GM12878 (cell line): ENCODE results near the gene NUB1. TPM values are rescaled to one million over a fixed set of nuclear protein-coding genes. Genes with fewer than 3 reads are reported as not detected.

Experiments used
- ATAC-seq: fragments of 200-7000 bp; cut with Tn5 transposase; 3 replicates; pipeline ENCODE4 v1.9.1; 2020; ENCODE audit warnings: mild to moderate bottlenecking, moderate library complexity
- BruUV-seq: library from RNA; stranded (reverse); fragments of 400-500 nt; replicated peaks from 2 replicates; lab custom pipeline; 2021; lab: Mats Ljungman, UMichigan
- CTCF ChIA-PET: fragments of 300-600 bp; sonication (Branson Sonifier 250); formaldehyde crosslinking; extraction: SDS; loops from one replicate; lab custom pipeline; 2021; ENCODE audit warnings: inconsistent platforms; lab: Yijun Ruan, JAX
- POLR2A ChIA-PET: fragments of 350-600 bp; formaldehyde crosslinking; extraction: SDS; loops from one replicate; lab custom pipeline; 2021; ENCODE audit warnings: inconsistent platforms; lab: Charles Lee
- RAD21 ChIA-PET: fragments of 300-600 bp; sonication (Branson Sonifier 250); formaldehyde crosslinking; loops from one replicate; lab custom pipeline; 2023; ENCODE audit warnings: antibody characterized with exemption; ENCODE audit not compliant: unreplicated experiment; lab: Charles Lee
- SMC1A ChIA-PET: fragments of 300-600 bp; sonication (Branson Sonifier 250); formaldehyde crosslinking; loops from one replicate; lab custom pipeline; 2023; ENCODE audit not compliant: unreplicated experiment, uncharacterized antibody; lab: Charles Lee
- DNase-seq: peaks from one replicate; pipeline ENCODE4 v3.0.0-alpha.2; 2011; ENCODE audit warnings: low read depth, low spot score
- FAIRE-seq: peaks from 3 replicates; lab custom pipeline; 2011; peaks lifted over from hg19 to GRCh38; lab: Jason Lieb, UNC
- H2AFZ ChIP-seq: 2 replicates; pipeline ENCODE4 v1.6.0; 2011; ENCODE audit warnings: low read depth, low read length, control low read depth; ENCODE audit not compliant: control insufficient read depth
- H3K27ac ChIP-seq: 2 replicates; pipeline ENCODE4 v1.5.1; 2011; ENCODE audit warnings: control low read depth; ENCODE audit not compliant: control insufficient read depth, insufficient read depth
- H3K27me3 ChIP-seq, 2 experiments: replicated peaks in 1 of 2; 2 replicates each; pipeline versions ENCODE4 v1.6.0 to v1.6.1; 2011; ENCODE audit warnings: low read length in 1 of 2; ENCODE audit not compliant: control insufficient read depth in 2 of 2, insufficient read depth in 2 of 2
- H3K36me3 ChIP-seq, 2 experiments: 2 replicates each; pipeline ENCODE4 v1.5.1; 2011; ENCODE audit warnings: low read length in 1 of 2; ENCODE audit not compliant: control insufficient read depth in 2 of 2, insufficient read depth in 2 of 2
- H3K4me1 ChIP-seq: 2 replicates; pipeline ENCODE4 v1.6.1; 2011; ENCODE audit warnings: mild to moderate bottlenecking, low read length, moderate library complexity, mixed read lengths; ENCODE audit not compliant: control insufficient read depth, insufficient read depth
- H3K4me2 ChIP-seq: 2 replicates; pipeline ENCODE4 v1.6.0; 2011; ENCODE audit warnings: control low read depth; ENCODE audit not compliant: control insufficient read depth, insufficient read depth
- H3K4me3 ChIP-seq: fragments of 200-600 bp; sonication (generic); 2 replicates; pipeline ENCODE4 v1.5.1; 2016
- H3K79me2 ChIP-seq: 2 replicates; pipeline ENCODE4 v1.6.0; 2011; ENCODE audit warnings: low read length; ENCODE audit not compliant: control insufficient read depth, insufficient read depth
- H3K9ac ChIP-seq: 2 replicates; pipeline ENCODE4 v1.8.0; 2011; ENCODE audit warnings: low read length, control low read depth, mixed read lengths; ENCODE audit not compliant: control insufficient read depth, insufficient read depth
- H3K9me3 ChIP-seq: replicated peaks from 3 replicates; pipeline ENCODE4 v1.5.1; 2011; ENCODE audit warnings: mild to moderate bottlenecking, low read length; ENCODE audit not compliant: control insufficient read depth, insufficient read depth
- H4K20me1 ChIP-seq: 2 replicates; pipeline ENCODE4 v1.6.0; 2011; ENCODE audit not compliant: control insufficient read depth, insufficient read depth
- BCL3 ChIP-seq: IDR thresholded peaks from 2 replicates; pipeline ENCODE4 v1.6.1; 2011; ENCODE audit warnings: borderline replicate concordance, low read depth, mild to moderate bottlenecking, moderate library complexity, low read length; ENCODE audit not compliant: insufficient read depth, poor library complexity, severe bottlenecking
- CEBPZ ChIP-seq: fragments of 150-350 bp; IDR thresholded peaks from 2 replicates; pipeline ENCODE4 v1.6.1; 2016; ENCODE audit warnings: low read depth, low read length
- HDAC6 ChIP-seq: fragments of 200-600 bp; sonication (generic); IDR thresholded peaks from one replicate; pipeline ENCODE4 v1.8.0; 2017; ENCODE audit warnings: antibody characterized with exemption; ENCODE audit not compliant: unreplicated experiment
- IRF4 ChIP-seq: IDR thresholded peaks from 2 replicates; pipeline ENCODE4 v1.6.1; 2011; ENCODE audit warnings: low read depth, low read length
- MTA2 ChIP-seq: fragments of 450-650 bp; IDR thresholded peaks from 2 replicates; pipeline ENCODE4 v1.6.1; 2016; ENCODE audit warnings: low read depth, mild to moderate bottlenecking, moderate library complexity
- NFYB ChIP-seq: IDR thresholded peaks from 2 replicates; pipeline ENCODE4 v1.6.1; 2011; ENCODE audit warnings: low read depth, mild to moderate bottlenecking, low read length, improper control_type of control experiment, moderate library complexity; ENCODE audit not compliant: insufficient read depth
- NR2C1 ChIP-seq: fragments of 450-650 bp; IDR thresholded peaks from 2 replicates; pipeline ENCODE4 v1.6.1; 2017; ENCODE audit warnings: antibody characterized with exemption, mild to moderate bottlenecking, moderate library complexity
- NR2F1 ChIP-seq: fragments of 450-650 bp; conservative IDR thresholded peaks from 2 replicates; pipeline ENCODE4 v1.6.1; 2017; ENCODE audit warnings: mild to moderate bottlenecking
- POLR2AphosphoS5 ChIP-seq: IDR thresholded peaks from 2 replicates; pipeline ENCODE4 v1.6.1; 2011; ENCODE audit warnings: mild to moderate bottlenecking, low read length, inconsistent platforms
- POU2F2 ChIP-seq: IDR thresholded peaks from 3 replicates; pipeline ENCODE4 v1.6.1; 2011; ENCODE audit warnings: low read depth, mild to moderate bottlenecking, low read length, borderline replicate concordance
- SUZ12 ChIP-seq: fragments of 200-600 bp; sonication (generic); IDR thresholded peaks from one replicate; pipeline ENCODE4 v1.6.1; 2018; ENCODE audit warnings: antibody characterized with exemption, mild to moderate bottlenecking; ENCODE audit not compliant: unreplicated experiment
- YBX1 ChIP-seq: fragments of 450-650 bp; IDR thresholded peaks from 2 replicates; pipeline ENCODE4 v1.6.1; 2016; ENCODE audit warnings: antibody characterized with exemption
- ZBTB40 ChIP-seq: fragments of 450-650 bp; IDR thresholded peaks from 2 replicates; pipeline ENCODE4 v1.6.1; 2016; ENCODE audit warnings: mild to moderate bottlenecking, moderate library complexity, borderline replicate concordance
- WGBS: methylation state at CpG from one replicate; pipeline ENCODE4 v1.1.6; 2016; ENCODE audit warnings: low lambda C conversion rate; ENCODE audit not compliant: insufficient replicate concordance, insufficient coverage; ENCODE audit errors: missing lambda C conversion rate; 5-methylcytosine and 5-hydroxymethylcytosine counted together
- in situ Hi-C: fragments of 300-500 bp; cut with MboI; formaldehyde crosslinking; loops from 9 replicates; pipeline ENCODE4 v1.14.3; 2018; ENCODE audit warnings: mixed read lengths
- intact Hi-C: fragments of 100-400 bp; cut with micrococcal nuclease; formaldehyde crosslinking; loops from one replicate; pipeline ENCODE4 v1.14.2; 2022; ENCODE audit not compliant: unreplicated experiment
- polyA plus RNA-seq, 11 experiments: library from polyadenylated mRNA; depleted of rRNA in 4 of 11; unstranded in 6 of 11; stranded (reverse) in 5 of 11; fragments of >200 nt; fragmentation: Nextera tagmentation in 4 of 11; fragmentation: Illumina TruSeq in 1 of 11; extraction: Ambion mirVana in 4 of 11; extraction: Trizol in 1 of 11; gene quantifications; 1 replicate in 1 of 11; 2 replicates in 10 of 11; pipeline versions ENCODE4 v1.2.1 to v1.2.3, GENCODE V29; 2011 to 2016; ENCODE audit warnings: inconsistent platforms in 2 of 11, missing spikeins in 2 of 11, low read depth in 1 of 11
- total RNA-seq, 4 experiments: library from RNA; depleted of rRNA in 3 of 4; stranded (reverse); fragments of >200 nt in 3 of 4; fragmentation: Illumina TruSeq in 1 of 4; extraction: Trizol in 1 of 4; gene quantifications; 2 replicates each; pipeline versions ENCODE4 v1.2.1 to v1.2.3, GENCODE V29; 2013 to 2021

Gene NUB1
- total and polyA plus RNA-seq, 10 of the 15 experiments (the other 5 are each of a cell fraction or from before 2014, with no cell fraction given) = 24.1 to 102 (median 49.0) TPM

- Histone ChIP-seq H3K36me3 (no peaks in the 10 kb centered on the region), H3K79me2 (peaks cover 13% of the 10 kb centered on the region), H3K9me3 (peaks cover 5% of the 10 kb centered on the region; the same call in 1 of the 3 replicates), H4K20me1 (no peaks in the 10 kb centered on the region), H3K9ac (no peak overlapping the region), H3K4me2 (no peak overlapping the region), H3K4me1 (peaks cover 24% of the 10 kb centered on the region), H3K27ac (peak overlapping the region; percentile 81; the same call in 1 of the 2 replicates), H2AFZ (no peak overlapping the region), H3K4me3 (0 out of 2 replicates have a peak overlapping the region, but pooled peaks have one; percentile 7), H3K27me3 (no peaks in the 10 kb centered on the region)
- ATAC-seq = no peak
- in situ Hi-C loops (no loop called here), intact Hi-C loops (no loop called here)
- ChIA-PET RAD21 (interaction anchor here (1.1 kb wide), 1 partner anchor 21 kb away, joined by 3 read pairs; no protein-coding TSS in a partner anchor), SMC1A (interaction anchor here (1.3 to 6.3 kb wide), 3 partner anchors 13 to 23 kb away, joined by 3 to 58 read pairs (median 27); no protein-coding TSS in a partner anchor), CTCF (interaction anchor here (0.6 to 7.5 kb wide), 3 partner anchors 13 to 35 kb away, joined by 3 to 73 read pairs (median 69); no protein-coding TSS in a partner anchor), POLR2A (interaction anchor here (0.6 kb wide), 1 partner anchor 9 kb away, joined by 3 read pairs; no protein-coding TSS in a partner anchor)
- no peak for DNase-seq
- FAIRE-seq = no peak
- WGBS = 97% methylated on average over 3 of the region's 3 CpGs
- BruUV-seq = no TSS peak
- TF ChIP-seq CEBPZ = no peak
- TF ChIP-seq NFYB = no peak
- TF ChIP-seq SUZ12 = no peak
- no peak for TF ChIP-seq HDAC6
- no peak for TF ChIP-seq BCL3
- no peak for TF ChIP-seq YBX1
- no peak for TF ChIP-seq IRF4
- TF ChIP-seq NR2F1 = no peak
- no peak for TF ChIP-seq ZBTB40
- no peak for TF ChIP-seq NR2C1
- TF ChIP-seq POU2F2 = no peak
- TF ChIP-seq POLR2AphosphoS5 = no peak
- TF ChIP-seq MTA2 = no peak
Observed at GRCh38 chr7:151338809-151339208, 2.8 kb upstream of the NUB1 start.
